NCI-H2171 (cell line): ENCODE data around the gene LZTS2.

Experiments
- DNase-seq: peaks from one replicate; lab custom pipeline; 2025; lab: John Stamatoyannopoulos, UW

The LZTS2 gene

GRCh38 chr10:100998991-100999741 lies 442 bp upstream of the LZTS2 start:
- DNase-seq = peak; percentile 31

GRCh38 chr10:101000127-101000914 lies 713 bp downstream of the LZTS2 start:
- DNase-seq = no peak

- DNase-seq = no peak
Measured at GRCh38 chr10:101000915-101001658, 1.5 kb downstream of the LZTS2 start.

- DNase-seq = no peak
Measured at GRCh38 chr10:101001659-101002035, 2.0 kb downstream of the LZTS2 start.

GRCh38 chr10:101002456-101002855 lies 2.8 kb downstream of the LZTS2 start:
- no peak for DNase-seq

- no peak for DNase-seq
Measured at GRCh38 chr10:101003639-101004206, 4.1 kb downstream of the LZTS2 start.

GRCh38 chr10:101005361-101005760 lies 5.8 kb downstream of the LZTS2 start:
- no peak for DNase-seq

GRCh38 chr10:101005869-101006567 lies 6.4 kb downstream of the LZTS2 start:
- DNase-seq = no peak

- no peak for DNase-seq
Measured at GRCh38 chr10:101006593-101007098, 7.0 kb downstream of the LZTS2 start.

GRCh38 chr10:101007099-101007711 lies 7.6 kb downstream of the LZTS2 start:
- no peak for DNase-seq

- no peak for DNase-seq
Measured at GRCh38 chr10:101007915-101008822, 8.6 kb downstream of the LZTS2 start.

GRCh38 chr10:101008823-101009423 lies 9.3 kb downstream of the LZTS2 start:
- no peak for DNase-seq

- no peak for DNase-seq
Measured at GRCh38 chr10:101010329-101010728, 10.7 kb downstream of the LZTS2 start.

GRCh38 chr10:101011517-101012423 lies 12.2 kb downstream of the LZTS2 start:
- DNase-seq = no peak

GRCh38 chr10:101012525-101013364 lies 13.1 kb downstream of the LZTS2 start:
- peak; percentile 31 for DNase-seq

- DNase-seq = no peak
Measured at GRCh38 chr10:101013365-101013825, 13.8 kb downstream of the LZTS2 start.

- no peak for DNase-seq
Measured at GRCh38 chr10:101014230-101014884, 14.7 kb downstream of the LZTS2 start.
